Fibroblast of skin of left biceps (primary cell): ENCODE data around the gene SLC38A9.
A peak's percentile ranks its signal among the peaks of the same experiment; 100 is the strongest.
"Not testable (repeated sequence)": the region's sequence is repeated elsewhere in the genome, so short reads cannot be mapped to it uniquely, and the experiment has no call there.

Experiments
- DNase-seq, 2 experiments: peaks; one replicate each; pipeline ENCODE4 v3.0.0-alpha.2; 2013; ENCODE audit warnings: low read depth in 2 of 2

SLC38A9 gene

GRCh38 chr5:55712023-55712859 is at the start of gene SLC38A9:
TSS of gene SLC38A9 (minus strand) at chr5:55712324. CDS start at chr5:55697958, 14,366 bp downstream.
- peak; percentile 77 to 80 for DNase-seq

GRCh38 chr5:55761721-55762120 is 49.6 kb upstream of the SLC38A9 start:
- not testable (repeated sequence) for DNase-seq

- DNase-seq, result no peak
Observed at GRCh38 chr5:55758714-55759113, 46.6 kb upstream of the SLC38A9 start.

- no peak for DNase-seq
Observed at GRCh38 chr5:55758231-55758630, 46.1 kb upstream of the SLC38A9 start.

- no peak for DNase-seq
Observed at GRCh38 chr5:55750499-55750898, 38.4 kb upstream of the SLC38A9 start.

- no peak for DNase-seq
Observed at GRCh38 chr5:55750063-55750462, 37.9 kb upstream of the SLC38A9 start.

- DNase-seq, result no peak
Observed at GRCh38 chr5:55749387-55749786, 37.3 kb upstream of the SLC38A9 start.

GRCh38 chr5:55747778-55748318 is 35.7 kb upstream of the SLC38A9 start:
- DNase-seq, result no peak

GRCh38 chr5:55742778-55743177 is 30.7 kb upstream of the SLC38A9 start:
- DNase-seq, result no peak

GRCh38 chr5:55737793-55738192 is 25.7 kb upstream of the SLC38A9 start, which contains the start of gene DDX4:
TSS of gene DDX4 (plus strand) at chr5:55738061. CDS start at chr5:55738964, 903 bp downstream.
- DNase-seq, result no peak

- no peak for DNase-seq
Observed at GRCh38 chr5:55734658-55735057, 22.5 kb upstream of the SLC38A9 start.

GRCh38 chr5:55732585-55732984 is 20.5 kb upstream of the SLC38A9 start:
- DNase-seq, result no peak

- no peak for DNase-seq
Observed at GRCh38 chr5:55731848-55732247, 19.7 kb upstream of the SLC38A9 start.

- DNase-seq, result no peak
Observed at GRCh38 chr5:55724281-55724680, 12.2 kb upstream of the SLC38A9 start.

GRCh38 chr5:55720188-55720703 is 8.1 kb upstream of the SLC38A9 start:
- DNase-seq, result no peak

GRCh38 chr5:55719026-55719425 is 6.9 kb upstream of the SLC38A9 start:
- DNase-seq, result not testable (repeated sequence)

GRCh38 chr5:55715519-55716078 is 3.5 kb upstream of the SLC38A9 start:
- no peak for DNase-seq

- DNase-seq, result no peak
Observed at GRCh38 chr5:55714749-55715148, 2.6 kb upstream of the SLC38A9 start.

GRCh38 chr5:55714339-55714738 is 2.2 kb upstream of the SLC38A9 start:
- DNase-seq, result no peak

GRCh38 chr5:55713871-55714270 is 1.7 kb upstream of the SLC38A9 start:
- no peak for DNase-seq

GRCh38 chr5:55711507-55712022 is 559 bp downstream of the SLC38A9 start:
- no peak for DNase-seq

- DNase-seq, result no peak
Observed at GRCh38 chr5:55708732-55709131, 3.4 kb downstream of the SLC38A9 start.
